Body of pancreas (tissue), 4 donors: ENCODE results near the gene DMXL1. TPM values are rescaled to one million over a fixed set of nuclear protein-coding genes. Genes with fewer than 3 reads are reported as not detected.

Experiments
- ATAC-seq: fragments of 150-250 bp; one replicate; pipeline ENCODE4 v1.9.1; 2016
- DNase-seq, 4 donors: peaks; one replicate each; pipeline ENCODE4 v3.0.0-alpha.2; 2019
- H3K27ac ChIP-seq, 4 donors: fragments of 200-600 bp; sonication (generic); 1 replicate in 3 of 4; 2 replicates in 1 of 4; pipeline versions ENCODE4 v1.5.1 to v1.6.1; 2016 to 2019; ENCODE audit warnings: mild to moderate bottlenecking in 1 of 4, mixed read lengths in 1 of 4, moderate library complexity in 1 of 4
- H3K27me3 ChIP-seq, 2 donors: fragments of 200-600 bp; sonication (generic); one replicate each; pipeline ENCODE4 v1.6.0; 2016; ENCODE audit warnings: mild to moderate bottlenecking in 1 of 2
- H3K36me3 ChIP-seq, 2 donors: fragments of 200-600 bp; sonication (generic); replicated peaks in 1 of 2; 2 replicates each; pipeline ENCODE4 v1.5.1; 2016; ENCODE audit warnings: low read depth in 2 of 2; ENCODE audit not compliant: insufficient read depth in 1 of 2
- H3K4me1 ChIP-seq: fragments of 200-600 bp; sonication (generic); one replicate; pipeline ENCODE4 v1.6.0; 2016
- H3K4me3 ChIP-seq, 2 donors: fragments of 200-600 bp; sonication (generic); 1 replicate in 1 of 2; 2 replicates in 1 of 2; pipeline ENCODE4 v1.5.1; 2016 to 2019
- H3K9me3 ChIP-seq, 3 donors: fragments of 200-600 bp; sonication (generic); 1 replicate in 2 of 3; 2 replicates in 1 of 3; pipeline ENCODE4 v1.5.1; 2016
- POLR2A ChIP-seq, 3 donors: fragments of 450-650 bp; IDR thresholded peaks; one replicate each; pipeline ENCODE4 v1.6.1; 2016; ENCODE audit warnings: antibody characterized with exemption in 3 of 3, mild to moderate bottlenecking in 2 of 3
- WGBS, 2 donors: methylation state at CpG; one replicate each; pipeline ENCODE4 v1.1.5; 2017; 5-methylcytosine and 5-hydroxymethylcytosine counted together
- intact Hi-C: fragments of 100-400 bp; cut with DNase I; formaldehyde crosslinking; loops from one replicate; pipeline ENCODE4 v1.15.1; 2023
- total RNA-seq, 2 donors: library from RNA; depleted of rRNA; stranded (reverse); fragments of >200 nt; gene quantifications; one replicate each; pipeline ENCODE4 v1.1.0, GENCODE V29; 2016
- TF ChIP-seq, protein P1 (sequence below), 7 experiments: fragments of 450-650 bp in 4 of 7; fragments of 200-600 bp in 3 of 7; sonication (generic) in 3 of 7; IDR thresholded peaks; one replicate each; pipeline ENCODE4 v1.5.1; 2016 to 2019; ENCODE audit warnings: antibody characterized with exemption in 7 of 7

Gene DMXL1
- total RNA-seq, 2 donors from 2014 or later, result 40.0 to 64.9 TPM

DNA sequence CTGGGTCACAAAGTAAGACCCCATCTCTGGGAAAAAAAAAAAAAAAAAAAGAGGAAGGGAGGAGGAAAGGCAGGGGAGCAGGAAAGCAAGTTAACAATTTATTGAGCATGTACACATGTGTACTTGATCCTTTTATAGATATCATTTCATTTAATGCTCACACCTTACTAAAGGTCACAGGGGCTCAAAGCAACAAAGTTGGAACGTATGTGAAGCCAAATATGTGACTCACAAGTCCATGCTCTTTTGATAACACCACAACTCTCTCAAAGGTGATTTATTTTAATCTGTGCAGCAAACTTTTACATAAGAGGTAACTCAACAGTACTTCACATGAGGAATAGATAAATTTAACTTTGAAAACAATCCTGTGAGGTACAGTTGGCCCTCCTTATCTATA lies 48.1 kb upstream of the DMXL1 start:
- Histone ChIP-seq H3K27me3 (no peaks in the 10 kb centered on the region), H3K4me3 (no peak overlapping the region), H3K4me1 (no peaks in the 10 kb centered on the region), H3K27ac (no peak overlapping the region), H3K9me3 (no peaks in the 10 kb centered on the region), H3K36me3 (no peaks in the 10 kb centered on the region)
- no peak for DNase-seq
- no peak for ATAC-seq
- WGBS, 2 donors, result 11 to 14% methylated on average over 1 of the region's 1 CpG
- TF ChIP-seq POLR2A (IDR thresholded peaks at IDR 0.05), result no peak
- TF ChIP-seq, protein P1, sequence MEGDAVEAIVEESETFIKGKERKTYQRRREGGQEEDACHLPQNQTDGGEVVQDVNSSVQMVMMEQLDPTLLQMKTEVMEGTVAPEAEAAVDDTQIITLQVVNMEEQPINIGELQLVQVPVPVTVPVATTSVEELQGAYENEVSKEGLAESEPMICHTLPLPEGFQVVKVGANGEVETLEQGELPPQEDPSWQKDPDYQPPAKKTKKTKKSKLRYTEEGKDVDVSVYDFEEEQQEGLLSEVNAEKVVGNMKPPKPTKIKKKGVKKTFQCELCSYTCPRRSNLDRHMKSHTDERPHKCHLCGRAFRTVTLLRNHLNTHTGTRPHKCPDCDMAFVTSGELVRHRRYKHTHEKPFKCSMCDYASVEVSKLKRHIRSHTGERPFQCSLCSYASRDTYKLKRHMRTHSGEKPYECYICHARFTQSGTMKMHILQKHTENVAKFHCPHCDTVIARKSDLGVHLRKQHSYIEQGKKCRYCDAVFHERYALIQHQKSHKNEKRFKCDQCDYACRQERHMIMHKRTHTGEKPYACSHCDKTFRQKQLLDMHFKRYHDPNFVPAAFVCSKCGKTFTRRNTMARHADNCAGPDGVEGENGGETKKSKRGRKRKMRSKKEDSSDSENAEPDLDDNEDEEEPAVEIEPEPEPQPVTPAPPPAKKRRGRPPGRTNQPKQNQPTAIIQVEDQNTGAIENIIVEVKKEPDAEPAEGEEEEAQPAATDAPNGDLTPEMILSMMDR (IDR thresholded peaks at IDR 0.05), result no peak
- intact Hi-C loops, result no loop called here

DNA sequence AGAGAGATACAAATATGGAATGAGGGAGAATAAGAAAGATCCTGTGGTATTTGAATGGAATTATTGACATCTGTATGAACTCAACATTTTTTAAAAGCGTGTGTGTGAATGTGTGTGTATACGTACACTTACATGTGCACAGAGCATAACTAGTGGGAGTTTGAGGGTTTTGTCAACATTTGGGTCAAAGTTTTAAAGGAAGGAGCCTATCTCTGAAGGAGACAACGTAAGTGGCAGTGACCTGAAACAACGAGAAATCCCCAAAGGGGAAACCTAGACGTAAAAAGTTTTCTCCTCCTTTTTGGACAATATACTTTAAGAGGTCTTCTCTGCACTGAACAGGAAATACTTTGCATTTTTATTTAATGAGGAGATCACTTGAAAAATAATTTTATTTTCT lies 42.3 kb upstream of the DMXL1 start:
- intact Hi-C loops, result no loop called here
- ATAC-seq, result no peak
- 88 to 93% methylated on average over 5 of the region's 5 CpGs for WGBS, 2 donors
- TF ChIP-seq, protein P1 (IDR thresholded peaks at IDR 0.05), result no peak
- TF ChIP-seq POLR2A (IDR thresholded peaks at IDR 0.05), result no peak
- H3K9me3 ChIP-seq, result no peaks in the 10 kb centered on the region
- no peak overlapping the region for H3K4me3 ChIP-seq
- no peaks in the 10 kb centered on the region for H3K27me3 ChIP-seq
- H3K36me3 ChIP-seq, result no peaks in the 10 kb centered on the region
- no peak for DNase-seq
- H3K27ac ChIP-seq, result no peak overlapping the region
- no peaks in the 10 kb centered on the region for H3K4me1 ChIP-seq

DNA sequence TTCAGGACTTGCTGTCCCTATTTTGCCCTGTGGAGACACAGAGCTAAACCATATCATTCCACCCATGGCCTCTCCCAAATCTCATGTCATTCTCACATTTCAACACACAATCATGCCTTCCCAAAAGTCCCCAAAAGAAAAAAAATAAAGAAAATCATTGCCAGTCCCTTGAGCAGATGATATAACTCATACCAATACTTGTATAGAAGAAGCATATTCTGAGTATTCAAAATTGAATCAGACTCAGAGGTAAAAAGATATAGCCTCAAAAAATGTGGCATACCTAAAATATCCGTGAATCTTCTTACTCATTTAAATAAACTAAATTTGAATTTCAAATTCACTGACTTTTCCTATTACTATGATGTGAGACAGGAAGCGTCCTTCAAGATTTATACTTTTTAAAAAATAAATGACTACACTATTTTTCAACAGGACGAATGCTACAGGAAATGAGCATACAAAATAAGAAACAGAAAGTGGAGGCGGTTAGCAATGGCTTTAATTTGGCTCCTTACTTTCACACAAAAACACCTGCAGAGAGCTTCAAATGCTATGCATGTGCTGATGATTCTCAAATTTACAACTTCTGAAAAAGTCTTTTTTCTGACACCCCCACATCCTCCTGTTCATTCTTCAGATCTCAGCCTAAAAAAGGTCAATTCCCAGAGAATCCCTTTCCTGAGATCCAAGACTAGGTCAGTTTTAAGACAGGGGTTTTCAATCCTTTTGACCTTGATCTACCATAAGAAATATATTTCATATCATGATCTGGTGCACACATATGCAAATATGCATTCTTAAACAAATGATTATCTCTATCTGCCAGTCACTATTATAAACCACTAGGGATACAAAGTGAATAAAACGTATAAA lies 39.6 kb upstream of the DMXL1 start:
- no peaks in the 10 kb centered on the region for H3K36me3 ChIP-seq
- no peaks in the 10 kb centered on the region for H3K27me3 ChIP-seq
- no peak for ATAC-seq
- no peaks in the 10 kb centered on the region for H3K9me3 ChIP-seq
- intact Hi-C loops, result no loop called here
- H3K4me3 ChIP-seq, result no peak overlapping the region
- no peak for DNase-seq
- H3K4me1 ChIP-seq, result no peaks in the 10 kb centered on the region
- no peak overlapping the region for H3K27ac ChIP-seq
- TF ChIP-seq, protein P1 (IDR thresholded peaks at IDR 0.05), result no peak
- TF ChIP-seq POLR2A (IDR thresholded peaks at IDR 0.05), result no peak
- whole genome bisulfite sequencing, 2 donors, result 70 to 76% methylated on average over 5 of the region's 5 CpGs

DNA sequence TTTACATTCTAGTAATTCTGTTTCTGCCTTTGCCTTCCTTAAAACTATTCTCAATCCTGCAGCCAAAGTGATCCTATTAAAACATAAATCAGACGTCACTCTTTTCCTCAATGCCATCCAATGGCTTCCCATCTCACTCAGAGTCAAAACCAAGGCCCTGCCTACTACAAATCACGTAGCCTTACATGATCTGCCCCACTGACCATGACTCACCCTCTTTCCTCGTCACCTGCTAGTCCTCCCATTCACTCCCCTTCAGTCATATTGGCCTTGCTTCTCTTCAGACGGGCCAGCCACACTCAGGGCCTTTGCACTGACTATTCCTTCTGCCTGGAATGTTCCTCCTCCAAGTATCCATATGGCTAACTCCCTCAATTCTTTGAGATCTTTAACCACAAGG lies 39.0 kb upstream of the DMXL1 start:
- ATAC-seq, result no peak
- Histone ChIP-seq H3K9me3 (no peaks in the 10 kb centered on the region), H3K27ac (no peak overlapping the region), H3K4me3 (no peak overlapping the region), H3K4me1 (peaks cover 6% of the 10 kb centered on the region), H3K27me3 (no peaks in the 10 kb centered on the region), H3K36me3 (no peaks in the 10 kb centered on the region)
- 74 to 80% methylated on average over 4 of the region's 4 CpGs for WGBS, 2 donors
- no peak for TF ChIP-seq POLR2A (IDR thresholded peaks at IDR 0.05)
- intact Hi-C loops, result no loop called here
- DNase-seq, result no peak

DNA sequence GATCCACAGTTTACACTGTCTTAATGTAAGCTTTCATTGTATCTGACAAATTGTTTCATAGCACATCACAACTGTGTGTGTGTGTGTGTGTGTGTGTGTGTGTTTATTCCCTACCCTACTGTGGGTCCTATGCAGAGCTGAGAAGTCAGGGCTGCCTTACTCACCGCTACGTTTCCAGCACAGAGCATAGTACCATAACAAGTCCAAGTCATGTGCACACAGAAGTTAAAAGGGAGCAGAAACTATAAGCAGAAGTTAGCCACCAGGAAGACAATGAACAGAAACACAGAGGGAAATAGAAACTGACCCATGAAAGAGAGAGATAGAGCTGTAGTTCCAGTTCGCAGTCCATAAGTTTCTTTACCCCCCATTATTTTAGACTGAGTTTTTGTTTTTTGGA lies 38.2 kb upstream of the DMXL1 start:
- Histone ChIP-seq H3K4me3 (no peak overlapping the region), H3K27ac (no peak overlapping the region), H3K36me3 (no peaks in the 10 kb centered on the region), H3K9me3 (no peaks in the 10 kb centered on the region), H3K27me3 (no peaks in the 10 kb centered on the region), H3K4me1 (peaks cover 11% of the 10 kb centered on the region)
- ATAC-seq (no peak), DNase-seq (no peak)
- intact Hi-C loops, result no loop called here
- TF ChIP-seq, protein P1 (IDR thresholded peaks at IDR 0.05), result no peak
- no peak for TF ChIP-seq POLR2A (IDR thresholded peaks at IDR 0.05)
- WGBS, 2 donors, result 88 to 92% methylated on average over 3 of the region's 3 CpGs
